ENCODE results near the gene TTLL8.
"Not testable (repeated sequence)": the region's sequence is repeated elsewhere in the genome, so short reads cannot be mapped to it uniquely, and the experiment has no call there.

Gene TTLL8

DNA sequence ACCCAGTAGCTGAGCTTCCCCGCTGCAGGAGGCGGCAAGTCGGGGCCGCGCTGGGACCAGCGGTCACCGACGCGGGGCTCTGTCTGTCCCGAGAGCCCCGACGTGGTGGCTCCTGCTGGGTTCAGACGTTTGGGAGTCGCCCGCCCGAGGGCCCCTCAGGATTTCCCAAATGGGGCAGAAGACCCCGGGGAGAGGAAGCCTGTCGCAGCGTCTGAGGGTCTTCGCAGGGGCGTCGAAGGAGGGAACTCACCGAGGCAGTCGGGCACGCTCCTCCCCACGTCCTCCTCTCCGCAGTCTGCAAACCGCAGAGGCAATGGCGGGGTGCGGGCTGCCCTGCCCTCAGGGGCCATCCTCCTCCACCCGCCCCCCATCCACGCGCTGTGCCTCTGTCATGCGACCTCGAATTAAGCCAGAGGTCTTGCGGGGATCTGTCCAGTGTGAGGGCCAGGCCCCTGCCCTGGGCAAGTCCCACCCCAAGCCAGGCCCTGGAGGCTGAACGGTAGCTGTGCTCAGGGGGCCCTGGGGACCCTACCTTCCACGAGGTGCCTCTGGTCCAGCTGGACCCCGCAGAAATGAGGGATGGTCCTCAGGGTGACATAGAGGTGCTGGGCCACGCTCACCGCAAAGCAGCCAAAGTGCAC, 58.0 kb downstream of the TTLL8 start:
- no peak for DNase-seq

GRCh38 chr22:49999063-49999945, 58.8 kb downstream of the TTLL8 start:
- DNase-seq = no peak

- DNase-seq = no peak
These were observed 59.4 kb downstream of the TTLL8 start for GRCh38 chr22:49998718-49999062.

GRCh38 chr22:49997932-49998717, 60.0 kb downstream of the TTLL8 start:
- DNase-seq = no peak

- no peak for DNase-seq
These were observed 60.9 kb downstream of the TTLL8 start for GRCh38 chr22:49997251-49997599.

GRCh38 chr22:49996518-49997250, 61.4 kb downstream of the TTLL8 start:
- DNase-seq = no peak

GRCh38 chr22:49996119-49996517, 62.0 kb downstream of the TTLL8 start:
- DNase-seq = no peak

DNA sequence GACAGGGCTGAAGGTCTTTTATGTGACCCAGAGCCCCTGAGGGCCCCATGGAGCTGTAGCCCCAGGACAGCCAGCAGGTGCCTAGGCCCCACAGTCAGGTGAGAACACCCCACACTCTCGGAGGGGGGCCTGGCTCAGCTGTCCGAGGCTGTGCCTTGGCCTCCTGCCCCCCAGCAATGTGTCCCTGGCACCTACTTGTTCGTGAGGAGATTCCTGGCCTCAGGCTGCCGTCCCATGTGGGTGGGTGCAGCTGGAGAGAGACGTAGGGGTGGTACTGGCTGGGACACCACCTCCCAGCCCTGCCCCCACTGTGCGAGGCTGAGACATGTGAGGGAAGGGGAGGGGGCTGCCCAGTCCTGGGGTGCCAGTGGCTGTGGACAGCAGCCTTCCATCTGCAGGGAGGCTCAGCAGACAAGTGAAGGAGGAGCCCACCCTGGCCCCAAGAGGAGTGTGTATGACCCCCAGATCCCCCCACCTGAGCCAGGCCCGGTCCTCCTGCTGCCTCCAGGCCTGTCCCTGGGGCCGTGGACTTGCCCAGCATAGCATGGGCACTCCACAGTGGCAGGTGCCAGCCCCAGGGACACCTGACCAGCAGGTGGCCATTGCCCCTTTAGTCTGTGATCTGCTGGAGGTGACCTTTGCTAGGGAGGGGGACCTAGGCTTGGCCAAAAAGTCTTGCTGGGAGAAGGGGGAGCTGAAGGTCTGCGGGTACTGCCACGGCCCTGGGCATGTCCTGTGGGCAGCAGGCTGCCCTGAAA, 62.6 kb downstream of the TTLL8 start:
- DNase-seq = no peak

DNA sequence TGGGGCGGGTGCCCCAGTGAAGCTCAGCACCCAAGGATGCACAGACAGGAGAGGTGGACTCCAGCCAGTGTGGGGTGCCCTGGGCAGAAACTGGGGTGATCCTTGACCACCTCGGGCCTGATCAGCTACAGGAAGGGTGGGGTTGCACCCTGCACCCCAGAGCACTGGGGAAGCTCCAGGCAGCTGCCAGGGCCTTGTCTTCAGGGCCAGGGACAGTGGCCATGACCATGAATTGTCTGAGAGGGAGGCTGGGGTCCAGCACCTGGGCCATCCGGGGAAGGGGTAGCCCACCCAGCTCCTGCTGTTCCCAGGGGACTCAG, 63.1 kb downstream of the TTLL8 start:
- DNase-seq = no peak

DNA sequence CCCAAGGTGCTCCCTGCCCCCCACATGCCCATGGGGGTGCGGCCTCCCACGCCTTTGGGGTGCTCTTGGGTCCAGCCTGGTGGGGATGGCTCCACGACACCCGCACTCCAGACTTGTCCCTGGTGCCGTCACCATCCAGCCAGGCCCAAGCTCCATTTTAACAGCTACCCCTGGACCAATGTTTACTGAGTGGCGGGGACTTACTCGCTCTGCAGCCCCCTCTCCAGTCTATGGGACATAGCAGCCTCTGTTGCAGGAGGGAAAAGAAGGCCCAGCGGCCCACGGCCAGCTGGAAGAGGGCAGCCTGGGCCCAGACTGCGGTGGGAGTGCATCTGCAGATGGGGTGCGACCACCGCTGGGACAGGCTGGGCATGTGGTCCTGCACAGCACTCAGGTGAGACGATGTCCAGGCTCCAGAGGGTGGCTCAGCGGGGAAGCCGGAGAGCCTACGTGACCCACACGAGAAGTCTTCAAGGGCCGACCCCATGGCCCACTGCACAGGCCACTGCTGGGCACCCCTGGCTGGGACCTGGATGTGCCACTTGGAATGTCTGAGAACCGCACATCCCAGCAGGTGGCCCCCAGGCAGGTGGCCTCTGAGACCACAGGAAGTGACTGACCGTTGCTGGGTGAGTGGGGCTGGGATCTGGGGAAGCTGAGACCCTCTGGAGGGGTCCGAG, 63.6 kb downstream of the TTLL8 start:
- no peak for DNase-seq

DNA sequence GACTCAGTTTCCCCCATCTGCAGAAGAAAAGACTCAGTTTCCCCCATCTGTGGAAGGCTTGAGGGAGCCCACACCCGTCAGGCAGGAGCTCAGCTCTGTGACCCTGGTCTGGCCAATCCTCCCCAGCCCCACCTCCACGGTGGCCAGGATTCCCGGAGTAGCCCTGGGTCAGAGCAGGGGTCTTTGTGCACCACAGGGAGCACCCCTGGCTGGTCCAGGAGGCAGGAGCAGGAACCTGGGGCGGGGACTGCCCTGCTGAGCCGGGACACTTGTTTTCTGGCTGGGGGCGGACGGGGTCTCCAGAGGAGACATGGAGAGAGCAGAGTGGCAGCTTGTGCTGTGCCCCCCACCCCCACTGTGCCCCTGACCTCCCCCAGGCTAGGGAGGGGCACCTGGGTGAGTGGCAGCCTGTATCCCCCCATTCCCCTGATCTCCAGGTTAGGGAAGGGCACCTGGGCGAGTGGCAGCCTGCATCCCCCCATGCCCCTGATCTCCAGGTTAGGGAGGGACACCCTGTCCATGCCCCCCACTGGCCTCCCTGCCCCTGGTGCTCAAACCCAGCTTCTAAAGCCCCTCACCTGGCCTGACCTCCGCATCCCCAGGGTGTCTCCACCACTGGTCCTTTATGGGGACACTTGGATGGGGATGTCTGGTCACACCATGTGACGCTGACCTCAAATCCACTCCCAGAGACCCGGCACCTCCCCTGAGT, 64.3 kb downstream of the TTLL8 start:
- no peak for DNase-seq

DNA sequence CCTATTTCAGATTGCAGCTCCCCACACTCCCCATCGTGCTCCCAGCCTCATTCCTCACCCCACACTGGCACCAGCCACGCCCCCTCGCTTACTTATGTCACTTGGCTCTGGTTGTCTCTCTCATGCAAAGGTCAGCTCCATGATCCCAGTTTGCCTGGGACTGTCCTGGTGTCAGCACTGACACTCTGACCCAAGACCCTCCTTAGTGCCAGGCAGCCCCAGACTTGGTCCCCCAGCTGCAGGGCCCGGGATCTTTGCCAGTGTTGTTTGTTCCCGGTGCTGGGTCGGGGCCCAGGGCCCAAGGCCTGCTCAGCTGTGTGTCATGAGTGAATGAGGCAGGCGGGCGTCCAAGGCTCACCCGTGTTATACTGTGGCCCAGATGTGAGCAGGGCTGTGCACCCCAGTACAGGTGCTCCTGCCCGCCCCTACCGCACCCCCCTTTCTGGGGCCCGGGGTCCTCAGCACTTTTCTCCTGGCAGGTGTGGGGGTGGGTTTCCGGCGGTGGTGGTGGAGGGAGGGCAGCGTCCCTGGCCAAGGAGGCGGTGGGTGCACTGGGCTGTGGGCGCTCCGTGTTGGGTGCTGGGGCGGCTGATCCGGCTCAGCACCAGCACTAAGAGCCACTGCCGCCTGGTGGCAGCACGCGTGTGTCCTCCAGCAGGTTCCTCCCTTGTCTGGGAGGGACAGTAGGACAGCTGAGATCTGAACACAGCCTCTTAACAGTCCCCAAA, 65.0 kb downstream of the TTLL8 start:
- DNase-seq = no peak

DNA sequence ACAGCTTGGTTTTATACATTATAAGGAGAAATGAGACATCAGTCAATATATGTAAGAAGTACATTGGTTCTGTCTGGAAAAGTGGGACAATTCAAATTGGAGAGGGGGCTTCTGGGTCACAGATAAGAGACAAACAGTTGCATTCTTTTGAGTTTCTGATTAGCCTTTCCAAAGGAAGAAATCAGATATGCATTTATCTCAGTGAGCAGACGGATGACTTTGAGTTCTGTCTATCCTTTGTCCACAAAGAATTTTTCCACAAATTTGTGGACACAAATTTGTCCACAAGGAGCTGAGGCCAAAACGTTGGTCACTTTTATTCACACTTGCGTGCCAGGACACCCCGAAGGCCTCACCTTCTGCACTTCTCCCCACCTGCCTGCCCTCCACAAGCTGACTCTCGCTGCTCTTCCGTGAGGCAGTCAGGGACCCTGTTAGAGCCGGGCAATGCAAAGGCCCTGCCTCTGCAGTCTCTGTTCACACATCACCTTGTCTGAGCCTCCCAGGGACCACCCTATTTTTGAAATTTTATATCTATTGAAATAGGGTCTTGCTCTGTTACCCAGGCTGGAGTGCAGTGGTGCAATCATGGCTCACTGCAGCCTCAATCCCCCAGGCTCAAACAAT, 66.1 kb downstream of the TTLL8 start:
- DNase-seq = no peak

DNA sequence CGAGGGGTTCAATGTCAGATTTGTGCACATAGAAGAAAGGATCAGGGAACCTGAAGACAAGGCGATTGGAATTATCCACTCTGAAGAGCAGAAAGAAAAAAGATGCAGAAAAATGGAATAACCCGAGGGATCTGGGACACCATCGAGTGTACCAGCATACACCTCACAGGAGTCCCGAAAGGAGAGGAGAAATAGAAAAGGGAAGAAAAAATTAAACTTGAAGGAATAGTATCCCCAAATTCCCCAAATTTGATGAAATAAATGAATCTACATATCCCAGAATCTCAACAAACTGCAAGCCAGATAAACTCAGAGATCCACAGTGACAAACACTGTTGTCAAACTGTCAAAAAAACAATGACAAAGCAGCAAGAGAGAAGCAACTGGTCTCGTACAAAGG, 66.9 kb downstream of the TTLL8 start:
- no peak for DNase-seq

- not testable (repeated sequence) for DNase-seq
These were observed 68.3 kb downstream of the TTLL8 start for GRCh38 chr22:49989826-49990225.

- no peak for DNase-seq
These were observed 71.8 kb downstream of the TTLL8 start for GRCh38 chr22:49986325-49986724.

GRCh38 chr22:49983148-49984042, 74.7 kb downstream of the TTLL8 start:
- DNase-seq = no peak

- not testable (repeated sequence) for DNase-seq
These were observed 76.3 kb downstream of the TTLL8 start for GRCh38 chr22:49981799-49982198.

Measured in NCI-H1105 (cell line).